Trophoblast cell (in vitro differentiated cells and primary cell): Measurements from ENCODE around the gene JPH3.
A peak's percentile ranks its signal among the peaks of the same experiment; 100 is the strongest.

ENCODE experiments used
- DNase-seq, 2 donors: peaks; one replicate each; pipeline ENCODE4 v3.0.0-alpha.2; 2016
- H2AFZ ChIP-seq: 2 replicates; pipeline ENCODE4 v1.6.1; 2013; ENCODE audit warnings: low read length, moderate library complexity, mild to moderate bottlenecking; ENCODE audit not compliant: insufficient read depth, poor library complexity
- H2AK5ac ChIP-seq: 2 replicates; pipeline ENCODE4 v1.6.1; 2013; ENCODE audit warnings: mild to moderate bottlenecking, low read length
- H2BK120ac ChIP-seq: 2 replicates; pipeline ENCODE4 v1.6.1; 2013; ENCODE audit warnings: low read length, mild to moderate bottlenecking, moderate library complexity; ENCODE audit not compliant: insufficient read depth, poor library complexity
- H2BK12ac ChIP-seq: 2 replicates; pipeline ENCODE4 v1.6.1; 2013; ENCODE audit warnings: mild to moderate bottlenecking, low read length, moderate library complexity
- H2BK5ac ChIP-seq: 2 replicates; pipeline ENCODE4 v1.6.1; 2013; ENCODE audit warnings: low read length, low read depth, moderate library complexity, mild to moderate bottlenecking; ENCODE audit not compliant: poor library complexity
- H3K14ac ChIP-seq: 2 replicates; pipeline ENCODE4 v1.6.1; 2013; ENCODE audit warnings: mild to moderate bottlenecking, low read length
- H3K18ac ChIP-seq: 2 replicates; pipeline ENCODE4 v1.6.1; 2013; ENCODE audit warnings: mild to moderate bottlenecking, low read length
- H3K23ac ChIP-seq: 2 replicates; pipeline ENCODE4 v1.6.1; 2013; ENCODE audit warnings: low read length
- H3K27ac ChIP-seq: 2 replicates; pipeline ENCODE4 v1.5.1; 2013; ENCODE audit warnings: low read depth, mild to moderate bottlenecking, inconsistent platforms, low read length, moderate library complexity
- H3K27me3 ChIP-seq: 2 replicates; pipeline ENCODE4 v1.6.1; 2013; ENCODE audit warnings: inconsistent platforms, mild to moderate bottlenecking, low read length, moderate library complexity; ENCODE audit not compliant: insufficient read depth
- H3K36me3 ChIP-seq, 2 experiments: 1 replicate in 1 of 2; 2 replicates in 1 of 2; pipeline ENCODE4 v1.6.1; 2013; ENCODE audit warnings: low read length in 2 of 2, mild to moderate bottlenecking in 2 of 2, moderate library complexity in 1 of 2; ENCODE audit not compliant: insufficient read depth in 2 of 2, control insufficient read depth in 1 of 2
- H3K4ac ChIP-seq: 2 replicates; pipeline ENCODE4 v1.6.1; 2013; ENCODE audit warnings: low read depth, mild to moderate bottlenecking, low read length, moderate library complexity
- H3K4me1 ChIP-seq, 2 experiments: 1 replicate in 1 of 2; 2 replicates in 1 of 2; pipeline ENCODE4 v1.6.1; 2013; ENCODE audit warnings: low read length in 2 of 2, mild to moderate bottlenecking in 2 of 2, moderate library complexity in 1 of 2; ENCODE audit not compliant: insufficient read depth in 2 of 2, control insufficient read depth in 1 of 2
- H3K4me2 ChIP-seq: 2 replicates; pipeline ENCODE4 v1.6.1; 2013; ENCODE audit warnings: inconsistent platforms, mild to moderate bottlenecking, low read length, moderate library complexity
- H3K4me3 ChIP-seq: 2 replicates; pipeline ENCODE4 v1.5.1; 2013; ENCODE audit warnings: mild to moderate bottlenecking, low read depth, low read length, inconsistent platforms
- H3K79me1 ChIP-seq: one replicate; pipeline ENCODE4 v1.6.1; 2013; ENCODE audit warnings: low read length
- H3K79me2 ChIP-seq: 2 replicates; pipeline ENCODE4 v1.6.1; 2013; ENCODE audit warnings: low read length, mild to moderate bottlenecking; ENCODE audit not compliant: control insufficient read depth, insufficient read depth, poor library complexity
- H3K9ac ChIP-seq: 2 replicates; pipeline ENCODE4 v1.6.1; 2013; ENCODE audit warnings: mild to moderate bottlenecking, low read length
- H3K9me3 ChIP-seq: 2 replicates; pipeline ENCODE4 v1.6.1; 2013; ENCODE audit warnings: low read depth, mild to moderate bottlenecking, control low read depth, inconsistent platforms, low read length; ENCODE audit not compliant: insufficient read depth
- H4K12ac ChIP-seq: 2 replicates; pipeline ENCODE4 v1.6.1; 2013; ENCODE audit warnings: low read depth, mild to moderate bottlenecking, low read length, moderate library complexity
- H4K8ac ChIP-seq: 2 replicates; pipeline ENCODE4 v1.6.1; 2013; ENCODE audit warnings: low read depth, mild to moderate bottlenecking, low read length, moderate library complexity
- H4K91ac ChIP-seq: one replicate; pipeline ENCODE4 v1.6.1; 2013; ENCODE audit warnings: low read depth, mild to moderate bottlenecking, low read length, moderate library complexity
- WGBS: extraction: QIAGEN DNeasy Blood & Tissue Kit; methylation state at CpG from one replicate; pipeline ENCODE4 v1.1.7; 2013; ENCODE audit warnings: missing lambda C conversion rate; ENCODE audit not compliant: insufficient read length, insufficient coverage; ENCODE audit errors: extremely low coverage; 5-methylcytosine and 5-hydroxymethylcytosine counted together

Gene JPH3

DNA sequence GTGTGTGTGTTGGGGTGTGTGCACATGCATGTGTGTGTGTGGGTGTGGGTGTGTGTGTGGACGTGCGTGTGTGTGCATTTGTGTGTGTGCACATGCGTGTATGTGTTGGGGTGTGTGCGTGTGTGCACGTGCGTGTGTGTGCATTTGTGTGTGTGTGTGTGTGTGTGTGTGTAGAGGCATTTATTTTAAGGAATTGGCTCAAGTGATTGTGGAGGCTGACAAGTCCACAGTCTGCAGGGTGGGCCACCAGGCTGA is 37.9 kb upstream of the JPH3 start:
- no peak overlapping the region for H2BK120ac ChIP-seq
- H3K9ac ChIP-seq, result no peak overlapping the region
- H3K27me3 ChIP-seq, result no peaks in the 10 kb centered on the region
- H4K12ac ChIP-seq, result no peak overlapping the region
- no peak overlapping the region for H2BK5ac ChIP-seq
- no peak overlapping the region for H3K23ac ChIP-seq
- DNase-seq, result no peak
- no peak overlapping the region for H4K8ac ChIP-seq
- H3K18ac ChIP-seq, result no peak overlapping the region
- no peaks in the 10 kb centered on the region for H3K79me1 ChIP-seq
- WGBS, result no CpG with 5 or more reads among the region's 6 CpGs
- H3K79me2 ChIP-seq, result no peaks in the 10 kb centered on the region
- no peak overlapping the region for H3K4me2 ChIP-seq
- no peak overlapping the region for H3K4me3 ChIP-seq
- H2AK5ac ChIP-seq, result no peak overlapping the region
- no peaks in the 10 kb centered on the region for H3K4me1 ChIP-seq
- H4K91ac ChIP-seq, result no peak overlapping the region
- peaks cover 11% of the 10 kb centered on the region for H3K9me3 ChIP-seq
- H2BK12ac ChIP-seq, result no peak overlapping the region
- no peak overlapping the region for H3K14ac ChIP-seq
- no peak overlapping the region for H3K4ac ChIP-seq
- H3K36me3 ChIP-seq, result no peaks in the 10 kb centered on the region
- H3K27ac ChIP-seq, result no peak overlapping the region
- no peak overlapping the region for H2AFZ ChIP-seq

DNA sequence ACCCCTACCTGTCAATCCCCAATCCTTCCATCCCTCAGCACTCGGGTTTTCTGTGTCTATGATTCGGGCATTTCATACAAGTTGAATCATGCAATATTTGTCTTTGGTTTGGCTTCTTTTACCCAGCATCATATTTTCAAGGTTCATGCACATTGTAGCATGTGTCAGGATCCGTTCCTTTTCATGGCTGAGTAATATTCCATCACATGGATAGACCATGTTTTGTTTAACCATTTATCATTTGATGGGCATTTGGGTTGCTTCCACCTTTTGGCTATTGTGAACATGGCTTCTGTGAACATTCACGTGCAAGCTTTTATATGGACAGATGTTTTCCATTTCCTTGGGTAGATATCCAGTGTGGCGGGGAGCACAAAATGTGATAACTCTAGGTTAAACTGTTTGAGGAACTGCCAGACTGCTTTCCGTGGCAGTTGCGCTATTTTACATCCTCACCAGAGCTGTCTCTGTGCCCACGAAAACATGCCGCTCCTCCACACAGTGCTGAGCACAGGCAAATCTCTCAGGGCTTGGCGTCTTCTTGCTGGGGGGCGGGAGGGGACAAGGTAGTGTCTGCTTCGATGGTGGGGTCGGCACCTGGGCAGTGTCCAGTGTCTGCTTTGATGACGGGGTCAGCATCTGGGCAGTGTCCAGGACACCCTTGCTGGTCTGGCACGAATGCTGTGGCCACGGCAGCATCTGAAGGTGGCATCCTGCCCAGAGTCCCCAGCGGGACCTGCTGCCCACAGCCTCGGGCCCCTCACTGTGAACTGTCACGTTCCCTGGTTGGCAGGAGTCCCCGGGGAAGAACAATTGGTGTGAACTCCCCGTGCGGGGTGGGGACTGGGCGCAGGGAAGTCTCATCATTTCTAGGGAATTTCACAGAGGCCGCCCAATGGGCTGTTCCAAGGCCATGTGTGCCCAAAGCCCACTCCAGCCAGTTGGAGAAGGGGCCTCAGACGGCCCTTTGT is 32.4 kb upstream of the JPH3 start:
- WGBS, result no CpG with 5 or more reads among the region's 25 CpGs
- Histone ChIP-seq H4K91ac (no peak overlapping the region), H4K12ac (no peak overlapping the region), H4K8ac (no peak overlapping the region), H2BK5ac (no peak overlapping the region), H3K4me2 (no peak overlapping the region), H3K4ac (no peak overlapping the region), H3K4me1 (no peaks in the 10 kb centered on the region), H3K23ac (no peak overlapping the region), H2AK5ac (no peak overlapping the region), H3K4me3 (no peak overlapping the region), H3K18ac (no peak overlapping the region), H2AFZ (no peak overlapping the region), H3K9me3 (no peaks in the 10 kb centered on the region), H2BK12ac (no peak overlapping the region), H3K79me1 (no peaks in the 10 kb centered on the region), H2BK120ac (no peak overlapping the region), H3K9ac (no peak overlapping the region), H3K27me3 (no peaks in the 10 kb centered on the region), H3K36me3 (no peaks in the 10 kb centered on the region), H3K79me2 (no peaks in the 10 kb centered on the region), H3K14ac (no peak overlapping the region), H3K27ac (no peak overlapping the region)
- no peak for DNase-seq

DNA sequence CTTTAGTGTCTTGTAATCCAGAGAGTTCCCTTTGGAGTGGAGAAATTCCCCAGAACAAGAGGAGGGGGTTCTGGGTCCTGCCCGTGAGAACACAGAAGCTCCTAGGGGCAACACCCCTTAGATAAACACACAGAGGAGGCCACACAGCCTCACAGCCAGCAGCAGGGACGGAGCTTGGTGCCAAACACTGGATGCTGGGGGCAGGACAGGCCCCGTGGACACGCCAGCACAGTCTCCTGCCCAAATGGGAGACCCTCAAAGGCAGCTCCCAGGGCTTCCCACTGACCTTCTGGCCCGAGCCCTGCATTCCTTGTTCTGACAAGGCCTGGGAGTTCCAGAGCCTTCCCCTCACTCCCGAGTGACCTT is 31.8 kb upstream of the JPH3 start:
- Histone ChIP-seq H3K27me3 (no peaks in the 10 kb centered on the region), H3K79me1 (no peaks in the 10 kb centered on the region), H2AFZ (no peak overlapping the region), H3K4me2 (no peak overlapping the region), H3K14ac (no peak overlapping the region), H4K8ac (no peak overlapping the region), H4K91ac (no peak overlapping the region), H2BK5ac (no peak overlapping the region), H2AK5ac (no peak overlapping the region), H3K9me3 (no peaks in the 10 kb centered on the region), H4K12ac (no peak overlapping the region), H3K36me3 (no peaks in the 10 kb centered on the region), H3K4ac (no peak overlapping the region), H3K4me1 (no peaks in the 10 kb centered on the region), H2BK120ac (no peak overlapping the region), H3K79me2 (no peaks in the 10 kb centered on the region), H3K18ac (no peak overlapping the region), H3K9ac (no peak overlapping the region), H2BK12ac (no peak overlapping the region), H3K27ac (no peak overlapping the region), H3K4me3 (no peak overlapping the region), H3K23ac (no peak overlapping the region)
- DNase-seq, result no peak
- WGBS, result no CpG with 5 or more reads among the region's 6 CpGs

- Histone ChIP-seq H3K9me3 (peaks cover under 1% of the 10 kb centered on the region), H2BK120ac (no peak overlapping the region), H4K8ac (no peak overlapping the region), H4K12ac (no peak overlapping the region), H2AK5ac (no peak overlapping the region), H2BK5ac (no peak overlapping the region), H2BK12ac (no peak overlapping the region), H3K9ac (no peak overlapping the region), H3K36me3 (no peaks in the 10 kb centered on the region), H3K23ac (no peak overlapping the region), H3K4me1 (no peaks in the 10 kb centered on the region), H3K4ac (no peak overlapping the region), H3K79me2 (no peaks in the 10 kb centered on the region), H3K4me2 (no peak overlapping the region), H3K27ac (no peak overlapping the region), H3K27me3 (no peaks in the 10 kb centered on the region), H3K79me1 (no peaks in the 10 kb centered on the region), H2AFZ (no peak overlapping the region), H3K4me3 (no peak overlapping the region), H3K14ac (no peak overlapping the region), H4K91ac (no peak overlapping the region), H3K18ac (no peak overlapping the region)
- WGBS, result no CpG with 5 or more reads among the region's 24 CpGs
- DNase-seq, result peak; percentile 58 to 72
These were observed 31.1 kb upstream of the JPH3 start for GRCh38 chr16:87570938-87571867.
